Measurements from ENCODE around the gene TMEM59L. TPM values are rescaled to one million over a fixed set of nuclear protein-coding genes. Genes with fewer than 3 reads are reported as not detected.

The TMEM59L gene
- total RNA-seq, 3 donors from 2014 or later (not counting 1 experiment from before 2014, with no cell fraction given): not detected

DNA sequence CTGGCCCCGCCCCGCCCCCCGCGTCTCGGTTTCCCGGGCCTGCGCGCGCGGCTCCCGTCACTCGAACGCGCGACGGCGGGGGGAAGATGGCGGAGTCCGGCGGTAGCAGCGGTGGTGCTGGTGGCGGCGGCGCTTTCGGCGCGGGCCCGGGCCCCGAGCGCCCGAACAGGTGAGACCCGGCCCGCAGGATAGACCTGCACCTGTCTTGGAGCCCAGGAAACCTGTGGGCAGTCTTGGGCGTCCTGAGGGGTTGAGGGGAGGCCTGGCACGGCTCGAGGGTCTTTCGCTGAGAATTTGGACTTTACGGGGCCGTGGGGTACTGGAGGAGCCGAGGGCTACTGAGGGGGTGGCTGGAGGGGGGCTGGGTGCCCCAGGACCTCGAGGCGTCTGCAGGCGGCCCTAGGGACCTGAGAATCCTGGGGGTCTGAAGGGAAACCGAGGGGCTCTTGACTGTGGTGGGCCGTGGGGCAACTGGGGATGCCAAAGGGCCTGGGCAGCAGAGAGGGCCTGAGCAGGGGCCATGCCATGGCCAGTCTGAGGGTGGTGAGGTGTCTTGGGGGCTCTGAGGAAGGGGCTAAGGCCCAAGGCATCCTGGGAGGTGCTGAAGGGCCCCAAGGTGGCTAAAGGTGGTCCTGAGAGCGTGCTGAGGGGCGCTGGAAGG lies 24.4 kb downstream of the TMEM59L start, which contains the start of gene KLHL26:
Gene KLHL26, plus strand, starts transcription at position 60 of the 661 bp plus-strand sequence. Its CDS starts 27 bp downstream, at position 87.
- Mint-ChIP-seq H3K9me3 (no peaks in the 10 kb centered on the region), H3K27me3 (ENCODE audit: low read depth in 2 of 2) (peaks cover 0 to 3% of the 10 kb centered on the region in 2 donors), H3K4me1 (peaks cover 22 to 32% of the 10 kb centered on the region in 2 donors), H3K27ac (peak within 1 kb of the TSS; percentile 83 to 91), H3K36me3 (no peaks in the 10 kb centered on the region), H3K4me3 (peak within 1 kb of the TSS; percentile 94)
- Histone ChIP-seq H3K27ac (ENCODE audit: low read length) (peak within 1 kb of the TSS; percentile 84), H3K4me3 (ENCODE audit: low read length) (peak within 1 kb of the TSS; percentile 77), H3K36me3 (ENCODE audit: control insufficient read depth, insufficient read depth, low read length) (no peaks in the 10 kb centered on the region), H3K27me3 (ENCODE audit: control insufficient read depth, insufficient read depth, low read length) (no peaks in the 10 kb centered on the region), H3K9me3 (ENCODE audit: control insufficient read depth, insufficient read depth, low read length) (no peaks in the 10 kb centered on the region), H3K4me1 (ENCODE audit: control insufficient read depth, insufficient read depth, low read length) (peaks cover 31% of the 10 kb centered on the region)
- ATAC-seq: no peak
- TF ChIP-seq, protein P1, sequence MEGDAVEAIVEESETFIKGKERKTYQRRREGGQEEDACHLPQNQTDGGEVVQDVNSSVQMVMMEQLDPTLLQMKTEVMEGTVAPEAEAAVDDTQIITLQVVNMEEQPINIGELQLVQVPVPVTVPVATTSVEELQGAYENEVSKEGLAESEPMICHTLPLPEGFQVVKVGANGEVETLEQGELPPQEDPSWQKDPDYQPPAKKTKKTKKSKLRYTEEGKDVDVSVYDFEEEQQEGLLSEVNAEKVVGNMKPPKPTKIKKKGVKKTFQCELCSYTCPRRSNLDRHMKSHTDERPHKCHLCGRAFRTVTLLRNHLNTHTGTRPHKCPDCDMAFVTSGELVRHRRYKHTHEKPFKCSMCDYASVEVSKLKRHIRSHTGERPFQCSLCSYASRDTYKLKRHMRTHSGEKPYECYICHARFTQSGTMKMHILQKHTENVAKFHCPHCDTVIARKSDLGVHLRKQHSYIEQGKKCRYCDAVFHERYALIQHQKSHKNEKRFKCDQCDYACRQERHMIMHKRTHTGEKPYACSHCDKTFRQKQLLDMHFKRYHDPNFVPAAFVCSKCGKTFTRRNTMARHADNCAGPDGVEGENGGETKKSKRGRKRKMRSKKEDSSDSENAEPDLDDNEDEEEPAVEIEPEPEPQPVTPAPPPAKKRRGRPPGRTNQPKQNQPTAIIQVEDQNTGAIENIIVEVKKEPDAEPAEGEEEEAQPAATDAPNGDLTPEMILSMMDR (IDR thresholded peaks at IDR 0.05): no peak
- intact Hi-C loops (cut with micrococcal nuclease): loop anchor here (2.0 kb wide), 1 partner anchor 114 kb away; the partner anchor contains the start of gene ELL
- 2% methylated on average over 47 of the region's 47 CpGs for WGBS (ENCODE audit: insufficient coverage)
- peak; percentile 25 for DNase-seq

DNA sequence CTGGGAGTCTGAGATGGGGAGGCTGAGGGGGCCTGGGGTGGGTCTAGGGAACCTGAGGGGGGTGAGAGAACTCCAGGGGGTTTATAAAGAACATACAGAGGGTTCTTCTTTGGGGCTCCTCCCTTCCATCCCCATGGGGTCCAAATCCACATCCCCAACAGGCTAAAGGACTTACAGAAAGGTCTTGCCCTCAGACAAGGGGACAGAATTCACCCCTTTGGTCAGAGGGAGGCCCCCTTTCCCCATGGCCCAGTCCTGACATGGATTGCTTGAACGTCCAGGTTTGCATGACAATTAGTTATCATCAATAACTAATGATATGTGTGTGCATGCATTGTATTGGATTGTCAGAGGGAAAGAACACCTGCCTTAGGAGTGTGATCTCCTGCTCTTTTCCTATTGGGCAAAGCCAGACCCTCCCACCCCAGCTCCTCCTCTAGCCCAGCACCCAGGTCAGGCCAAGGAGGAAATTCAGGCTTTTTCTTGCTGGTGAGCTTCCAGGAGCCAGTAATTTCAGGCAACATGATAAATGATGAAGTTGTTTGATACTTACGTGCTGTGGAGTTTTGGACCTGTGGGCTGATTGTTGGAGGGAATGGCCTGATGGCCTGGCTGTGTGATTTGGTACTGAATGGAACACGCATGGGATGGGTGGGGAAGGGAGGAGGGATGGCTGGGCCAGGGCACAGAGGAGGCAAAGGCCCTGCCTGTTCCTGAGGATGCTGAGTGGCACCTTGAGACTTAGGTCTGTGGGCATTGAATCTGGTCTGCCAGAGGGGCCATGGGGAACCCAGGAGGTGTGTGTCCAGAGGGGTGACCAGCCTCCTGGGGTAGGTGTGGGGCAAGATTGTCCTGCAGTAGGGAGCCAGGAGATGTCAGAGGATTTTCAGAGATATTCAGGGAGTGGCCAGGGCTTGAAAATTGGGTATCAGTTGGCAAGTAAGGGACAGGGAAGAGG lies 25.3 kb downstream of the TMEM59L start:
- Histone ChIP-seq H3K27ac (ENCODE audit: low read length) (peak overlapping the region; percentile 84), H3K4me1 (ENCODE audit: control insufficient read depth, insufficient read depth, low read length) (peaks cover 31% of the 10 kb centered on the region), H3K4me3 (ENCODE audit: low read length) (no peak overlapping the region), H3K9me3 (ENCODE audit: control insufficient read depth, insufficient read depth, low read length) (no peaks in the 10 kb centered on the region), H3K36me3 (ENCODE audit: control insufficient read depth, insufficient read depth, low read length) (no peaks in the 10 kb centered on the region), H3K27me3 (ENCODE audit: control insufficient read depth, insufficient read depth, low read length) (no peaks in the 10 kb centered on the region)
- Mint-ChIP-seq H3K9me3 (no peaks in the 10 kb centered on the region), H3K27me3 (ENCODE audit: low read depth in 2 of 2) (peaks cover 0 to 3% of the 10 kb centered on the region in 2 donors), H3K36me3 (no peaks in the 10 kb centered on the region), H3K27ac (peak overlapping the region; percentile 83 to 91), H3K4me3 (peak overlapping the region; percentile 94), H3K4me1 (peaks cover 22 to 32% of the 10 kb centered on the region in 2 donors)
- WGBS (ENCODE audit: insufficient coverage): 96% methylated on average over 2 of the region's 3 CpGs
- intact Hi-C loops (cut with micrococcal nuclease): loop anchor here (2.0 kb wide), 1 partner anchor 115 kb away; the partner anchor contains the start of gene ELL
- no peak for ATAC-seq
- peak in 1 of 2 donors; percentile 34 for DNase-seq
- TF ChIP-seq, protein P1 (IDR thresholded peaks at IDR 0.05): no peak

DNA sequence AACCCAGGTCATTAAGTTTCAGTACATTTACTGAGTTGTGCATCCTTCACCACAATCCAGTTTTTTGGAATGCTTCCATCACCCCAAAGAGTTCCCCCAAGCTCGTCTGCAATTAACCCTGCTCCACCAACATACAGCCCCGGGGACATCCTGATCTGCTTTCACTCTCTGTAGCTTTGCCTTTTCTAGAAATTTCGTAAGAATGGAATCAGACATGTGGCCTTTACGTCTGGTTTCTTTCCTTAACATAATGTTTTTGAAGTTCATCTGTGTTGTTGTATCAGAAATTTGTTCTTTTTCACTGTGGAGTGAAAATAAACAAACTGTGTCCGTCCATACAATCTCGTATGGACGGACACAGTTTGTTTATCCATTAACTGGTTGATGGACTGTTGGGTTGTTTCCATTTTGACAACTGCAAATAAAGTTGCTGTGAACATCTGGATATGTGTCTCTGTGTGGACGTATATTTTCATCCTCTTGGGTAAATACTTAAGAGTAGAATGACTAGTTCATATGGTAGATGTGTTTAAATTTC lies 27.1 kb downstream of the TMEM59L start:
- Histone ChIP-seq H3K27me3 (ENCODE audit: control insufficient read depth, insufficient read depth, low read length) (no peaks in the 10 kb centered on the region), H3K4me3 (ENCODE audit: low read length) (no peak overlapping the region), H3K36me3 (ENCODE audit: control insufficient read depth, insufficient read depth, low read length) (no peaks in the 10 kb centered on the region), H3K9me3 (ENCODE audit: control insufficient read depth, insufficient read depth, low read length) (no peaks in the 10 kb centered on the region), H3K27ac (ENCODE audit: low read length) (no peak overlapping the region), H3K4me1 (ENCODE audit: control insufficient read depth, insufficient read depth, low read length) (peaks cover 36% of the 10 kb centered on the region)
- no peak for ATAC-seq
- WGBS (ENCODE audit: insufficient coverage): 90% methylated on average over 8 of the region's 8 CpGs
- no peak for DNase-seq
- no peaks in the 10 kb centered on the region for H3K27me3 Mint-ChIP-seq (ENCODE audit: low read depth in 2 of 2)
- no peak overlapping the region for H3K4me3 Mint-ChIP-seq
- TF ChIP-seq, protein P1 (IDR thresholded peaks at IDR 0.05): no peak
- no peaks in the 10 kb centered on the region for H3K36me3 Mint-ChIP-seq
- H3K27ac Mint-ChIP-seq: no peak overlapping the region
- intact Hi-C loops (cut with micrococcal nuclease): no loop called here
- no peaks in the 10 kb centered on the region for H3K9me3 Mint-ChIP-seq
- peaks cover 26 to 32% of the 10 kb centered on the region in 2 donors for H3K4me1 Mint-ChIP-seq

All from natural killer cell (primary cell).